ENCODE data around the gene C9orf50. TPM values are rescaled to one million over a fixed set of nuclear protein-coding genes. Genes with fewer than 3 reads are reported as not detected.

C9orf50 gene
- polyA plus RNA-seq, 1 experiment, result 0.20 TPM

DNA sequence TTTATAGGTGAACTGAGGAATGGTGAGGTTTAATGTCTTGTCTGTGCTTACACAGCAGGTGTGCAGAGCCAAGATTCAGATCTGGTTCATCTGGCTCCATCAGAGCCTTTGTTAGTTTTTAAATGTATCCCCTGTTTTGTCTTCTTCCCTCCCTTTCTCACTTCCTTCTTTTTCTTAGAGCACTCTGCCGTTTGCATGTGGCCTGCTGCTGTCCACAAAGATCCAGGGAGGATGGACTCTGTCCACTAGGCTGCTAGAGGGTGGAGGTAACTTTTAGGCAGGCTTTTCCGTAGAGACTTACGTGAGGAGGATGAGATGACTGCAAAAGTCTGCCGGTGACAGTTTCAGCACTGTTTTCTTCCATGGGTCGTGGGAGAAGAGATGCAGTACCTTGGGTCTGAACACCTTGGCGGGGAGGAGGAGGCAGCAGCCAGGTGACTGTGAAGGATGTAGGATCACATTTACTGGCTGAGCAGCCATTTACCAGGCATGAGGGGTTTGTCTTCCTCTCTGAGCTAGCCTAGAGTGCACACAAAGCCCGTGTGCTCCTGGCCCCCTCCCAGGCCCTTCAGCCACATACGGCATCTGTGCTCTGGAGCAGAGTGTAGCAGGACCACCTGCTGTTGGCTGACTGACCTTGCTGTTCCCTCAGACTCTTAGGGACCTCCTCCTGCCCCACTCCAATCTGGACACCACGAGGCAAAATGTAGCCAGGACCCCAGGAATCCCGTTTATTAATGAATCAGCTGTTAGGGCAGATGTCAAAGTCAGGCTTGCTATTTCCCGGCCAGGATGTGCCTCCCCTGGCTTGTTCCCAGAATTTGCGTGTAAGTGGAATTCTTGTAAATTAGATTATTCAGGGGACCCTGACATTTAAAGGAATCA, 6.9 kb upstream of the C9orf50 start:
- TF ChIP-seq CTCF (IDR thresholded peaks at IDR 0.05; ENCODE audit: insufficient read depth, low read depth, low read length), result no peak
- no peak for DNase-seq (ENCODE audit: low read depth)
- Histone ChIP-seq H3K4me3 (ENCODE audit: low read depth, low read length) (peak overlapping the region; percentile 88), H3K36me3 (ENCODE audit: control insufficient read depth, insufficient read depth, low read length) (peaks cover 3% of the 10 kb centered on the region; the same call in 1 of the 2 replicates), H3K27me3 (ENCODE audit: control insufficient read depth, insufficient read depth, low read length) (no peaks in the 10 kb centered on the region)
- POLR2A ChIA-PET, result interaction anchor here (0.6 to 1.4 kb wide), 6 partner anchors 128 to 496 kb away, joined by 3 to 4 read pairs (median 3); no protein-coding TSS in a partner anchor
- CTCF ChIA-PET, result interaction anchor here (0.6 to 9.4 kb wide), 11 partner anchors 7 to 497 kb away, joined by 3 to 258 read pairs (median 3); partner anchors contain the start of gene C9orf50

- TF ChIP-seq CTCF (IDR thresholded peaks at IDR 0.05; ENCODE audit: insufficient read depth, low read depth, low read length), result no peak
- Histone ChIP-seq H3K36me3 (ENCODE audit: control insufficient read depth, insufficient read depth, low read length) (no peaks in the 10 kb centered on the region; the same call in 1 of the 2 replicates), H3K27me3 (ENCODE audit: control insufficient read depth, insufficient read depth, low read length) (no peaks in the 10 kb centered on the region), H3K4me3 (ENCODE audit: low read depth, low read length) (peak overlapping the region; percentile 88)
- peak; percentile 64 for DNase-seq (ENCODE audit: low read depth)
- ChIA-PET CTCF (interaction anchor here (1.0 to 9.4 kb wide), 4 partner anchors 78 to 514 kb away, joined by 3 to 258 read pairs (median 3); no protein-coding TSS in a partner anchor), POLR2A (interaction anchor here (0.6 to 1.4 kb wide), 5 partner anchors 127 to 495 kb away, joined by 3 to 4 read pairs (median 3); no protein-coding TSS in a partner anchor)
Measured at GRCh38 chr9:129626625-129627284, 5.9 kb upstream of the C9orf50 start.

GRCh38 chr9:129626079-129626624, 5.3 kb upstream of the C9orf50 start, which contains the start of gene NTMT1:
NTMT1 (plus strand) TSS chr9:129626163; CDS start chr9:129632704, 6,541 bp downstream.
- Histone ChIP-seq H3K4me3 (ENCODE audit: low read depth, low read length) (peak within 1 kb of the TSS; percentile 88), H3K36me3 (ENCODE audit: control insufficient read depth, insufficient read depth, low read length) (no peaks in the 10 kb centered on the region; the same call in 1 of the 2 replicates), H3K27me3 (ENCODE audit: control insufficient read depth, insufficient read depth, low read length) (no peaks in the 10 kb centered on the region)
- DNase-seq (ENCODE audit: low read depth), result no peak
- CTCF ChIA-PET, result interaction anchor here (0.9 to 9.4 kb wide), 7 partner anchors 15 to 514 kb away, joined by 3 to 258 read pairs (median 9); partner anchors contain the start of gene ASB6
- no peak for TF ChIP-seq CTCF (IDR thresholded peaks at IDR 0.05; ENCODE audit: insufficient read depth, low read depth, low read length)
- POLR2A ChIA-PET, result interaction anchor here (0.6 to 1.4 kb wide), 5 partner anchors 13 to 734 kb away, joined by 3 to 15 read pairs (median 5); no protein-coding TSS in a partner anchor

- ChIA-PET POLR2A (no interaction called here), CTCF (interaction anchor here (1.0 to 9.4 kb wide), 19 partner anchors 10 to 515 kb away, joined by 3 to 258 read pairs (median 7); partner anchors contain the start of gene ASB6)
- H3K4me3 ChIP-seq (ENCODE audit: low read depth, low read length), result no peak overlapping the region
- no peak for DNase-seq (ENCODE audit: low read depth)
- H3K36me3 ChIP-seq (ENCODE audit: control insufficient read depth, insufficient read depth, low read length), result no peaks in the 10 kb centered on the region
- no peaks in the 10 kb centered on the region for H3K27me3 ChIP-seq (ENCODE audit: control insufficient read depth, insufficient read depth, low read length)
- TF ChIP-seq CTCF (IDR thresholded peaks at IDR 0.05; ENCODE audit: insufficient read depth, low read depth, low read length), result no peak
Measured at GRCh38 chr9:129624947-129625346, 4.0 kb upstream of the C9orf50 start.

Data from BJ (cell line).